Astrocyte (in vitro differentiated cells and primary cell): Measurements from ENCODE around the gene GLIPR2.

Source experiments
- EZH2 ChIP-seq: IDR thresholded peaks from 2 replicates; pipeline ENCODE4 v1.6.1; 2012; ENCODE audit warnings: mild to moderate bottlenecking, low read length, inconsistent platforms; ENCODE audit not compliant: insufficient read depth
- TF ChIP-seq, protein P1 (sequence below): IDR thresholded peaks from 2 replicates; pipeline ENCODE4 v1.5.1; 2011; ENCODE audit warnings: low read depth, mild to moderate bottlenecking, inconsistent platforms, low read length, moderate library complexity; ENCODE audit not compliant: insufficient read depth

- no peak for TF ChIP-seq EZH2
- TF ChIP-seq, protein P1, sequence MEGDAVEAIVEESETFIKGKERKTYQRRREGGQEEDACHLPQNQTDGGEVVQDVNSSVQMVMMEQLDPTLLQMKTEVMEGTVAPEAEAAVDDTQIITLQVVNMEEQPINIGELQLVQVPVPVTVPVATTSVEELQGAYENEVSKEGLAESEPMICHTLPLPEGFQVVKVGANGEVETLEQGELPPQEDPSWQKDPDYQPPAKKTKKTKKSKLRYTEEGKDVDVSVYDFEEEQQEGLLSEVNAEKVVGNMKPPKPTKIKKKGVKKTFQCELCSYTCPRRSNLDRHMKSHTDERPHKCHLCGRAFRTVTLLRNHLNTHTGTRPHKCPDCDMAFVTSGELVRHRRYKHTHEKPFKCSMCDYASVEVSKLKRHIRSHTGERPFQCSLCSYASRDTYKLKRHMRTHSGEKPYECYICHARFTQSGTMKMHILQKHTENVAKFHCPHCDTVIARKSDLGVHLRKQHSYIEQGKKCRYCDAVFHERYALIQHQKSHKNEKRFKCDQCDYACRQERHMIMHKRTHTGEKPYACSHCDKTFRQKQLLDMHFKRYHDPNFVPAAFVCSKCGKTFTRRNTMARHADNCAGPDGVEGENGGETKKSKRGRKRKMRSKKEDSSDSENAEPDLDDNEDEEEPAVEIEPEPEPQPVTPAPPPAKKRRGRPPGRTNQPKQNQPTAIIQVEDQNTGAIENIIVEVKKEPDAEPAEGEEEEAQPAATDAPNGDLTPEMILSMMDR, result no peak
Observed at GRCh38 chr9:36112516-36112915, 24.0 kb upstream of the GLIPR2 start.
